Choroid plexus epithelial cell (primary cell): ENCODE results near the gene SPOCD1.

Experiments used
- DNase-seq: peaks from one replicate; pipeline ENCODE4 v3.0.0-alpha.2; 2010; ENCODE audit warnings: low read depth
- H3K4me3 ChIP-seq: 2 replicates; pipeline ENCODE4 v1.5.1; 2011; ENCODE audit warnings: low read depth, mild to moderate bottlenecking, control low read depth, low read length, moderate library complexity
- CTCF ChIP-seq: conservative IDR thresholded peaks from 2 replicates; pipeline ENCODE4 v1.5.1; 2011; ENCODE audit warnings: low read depth, mild to moderate bottlenecking, control low read depth, inconsistent platforms, low read length, moderate library complexity

Gene SPOCD1

GRCh38 chr1:31771891-31772668 lies 43.7 kb downstream of the SPOCD1 start:
- TF ChIP-seq CTCF: peak; percentile 20
- peak; percentile 35 for DNase-seq
- H3K4me3 ChIP-seq: peak overlapping the region; percentile 26

DNA sequence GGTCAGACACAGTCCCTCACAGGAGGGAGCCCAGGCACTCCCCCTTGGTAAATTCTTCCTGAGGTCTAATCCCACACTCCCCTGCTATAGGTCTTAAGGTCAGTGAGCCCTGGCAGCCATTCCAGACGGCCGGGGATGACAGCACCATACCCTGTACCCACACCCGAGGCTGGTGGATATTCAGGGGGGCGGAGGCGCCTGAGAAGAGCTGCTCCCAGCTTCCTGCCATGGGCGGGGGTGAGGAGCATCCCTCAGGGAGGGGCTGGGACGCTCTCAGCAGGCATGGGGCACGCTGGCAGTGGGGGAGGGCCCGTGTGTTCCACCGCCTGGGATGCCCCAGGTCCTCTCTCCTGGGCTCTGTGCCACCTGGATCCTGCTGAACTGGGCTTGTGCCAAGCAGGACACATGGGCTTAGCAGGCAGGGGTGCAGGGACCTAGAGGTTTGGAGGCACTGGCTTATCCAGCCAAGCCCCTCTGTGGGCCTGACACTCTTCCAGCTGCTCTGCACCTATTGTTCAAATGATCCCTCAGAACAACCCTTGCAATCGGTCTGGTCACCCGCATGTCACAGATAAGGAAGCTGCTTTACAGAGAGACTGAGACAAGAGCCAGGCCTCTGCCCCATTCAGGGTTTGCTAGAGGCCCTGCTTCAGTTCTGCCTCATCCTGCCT lies 46.0 kb downstream of the SPOCD1 start:
- DNase-seq: no peak
- H3K4me3 ChIP-seq: no peak overlapping the region
- TF ChIP-seq CTCF: no peak

- DNase-seq: no peak
- no peak for TF ChIP-seq CTCF
- no peak overlapping the region for H3K4me3 ChIP-seq
These were observed 46.7 kb downstream of the SPOCD1 start for GRCh38 chr1:31768939-31769704.

DNA sequence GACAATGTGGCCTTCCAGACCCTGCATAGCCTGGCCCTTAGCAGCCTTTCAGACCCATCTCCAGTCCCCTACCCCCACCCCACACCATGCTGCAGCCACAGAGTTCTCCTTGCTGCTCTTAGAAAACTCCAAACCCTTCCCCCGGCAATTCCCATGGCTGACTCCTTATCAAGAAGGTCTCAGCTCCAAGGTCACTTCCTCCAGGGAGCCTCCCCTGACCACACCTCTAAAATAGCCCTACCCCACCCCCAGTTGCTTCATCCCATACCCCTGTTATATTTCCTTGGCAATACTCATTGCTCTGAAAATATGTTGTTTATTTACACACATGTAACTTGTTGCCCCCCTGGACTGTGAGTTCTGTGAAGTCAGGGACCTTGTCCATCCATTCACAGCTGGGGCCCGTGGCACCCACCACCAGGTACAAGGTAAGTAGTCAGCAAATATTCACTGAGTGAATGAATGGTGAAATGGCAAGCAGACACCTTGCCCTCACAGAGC lies 47.4 kb downstream of the SPOCD1 start:
- DNase-seq: no peak
- H3K4me3 ChIP-seq: no peak overlapping the region
- TF ChIP-seq CTCF: no peak

GRCh38 chr1:31767225-31767624 lies 48.6 kb downstream of the SPOCD1 start:
- DNase-seq: no peak
- no peak overlapping the region for H3K4me3 ChIP-seq
- TF ChIP-seq CTCF: no peak

GRCh38 chr1:31765516-31765915 lies 50.3 kb downstream of the SPOCD1 start:
- H3K4me3 ChIP-seq: no peak overlapping the region
- no peak for TF ChIP-seq CTCF
- DNase-seq: no peak
